ENCODE measurements around the gene RPL15. TPM values are rescaled to one million over a fixed set of nuclear protein-coding genes. Genes with fewer than 3 reads are reported as not detected.
"Not testable (repeated sequence)": the region's sequence is repeated elsewhere in the genome, so short reads cannot be mapped to it uniquely, and the experiment has no call there.

Gene RPL15
- total and polyA plus RNA-seq, 2 of the 13 experiments (the other 11 are each of a cell fraction or from before 2014, with no cell fraction given), result 1,297 to 3,693 TPM

GRCh38 chr3:23880703-23881339 lies 36.1 kb upstream of the RPL15 start:
- H3K79me2 ChIP-seq (ENCODE audit: insufficient read depth, low read length), result peaks cover 5% of the 10 kb centered on the region
- ChIA-PET POLR2A (interaction anchor here (1.6 kb wide), 1 partner anchor 36 kb away, joined by 5 read pairs; the partner anchor contains the start of genes NKIRAS1 and RPL15), CTCF (ENCODE audit: low intra/inter-chr PET ratio, low total read pairs) (no interaction called here)
- ATAC-seq, result no peak
- H3K4me2 ChIP-seq (ENCODE audit: low read depth, low read length), result no peak overlapping the region
- H3K27me3 ChIP-seq (ENCODE audit: control insufficient read depth in 1 of 2, insufficient read depth in 2 of 2, low read length in 2 of 2), result no peaks in the 10 kb centered on the region
- 86% methylated on average over 4 of the region's 4 CpGs for WGBS (ENCODE audit: low lambda C conversion rate)
- no peak overlapping the region for H2AFZ ChIP-seq (ENCODE audit: low read length)
- H3K9me3 ChIP-seq (ENCODE audit: low read length), result no peaks in the 10 kb centered on the region
- no peak for DNase-seq (ENCODE audit: low spot score)
- TF ChIP-seq ZNF335 (CRISPR knock-in tag; IDR thresholded peaks at IDR 0.05) (no peak), HNRNPUL1 (IDR thresholded peaks at IDR 0.05; ENCODE audit: low read depth, low read length) (no peak), XBP1 (CRISPR knock-in tag; IDR thresholded peaks at IDR 0.05) (no peak)
- BruUV-seq (replicated peaks), result no TSS peak
- no peaks in the 10 kb centered on the region; a peak in 3 of 5 replicates for H3K36me3 ChIP-seq (replicated peaks in 1 of 2; ENCODE audit: control insufficient read depth in 1 of 2, insufficient read depth in 2 of 2, low read length in 2 of 2)
- 0 out of 2 replicates have a peak, but pooled peaks cover 3% of the 10 kb centered on the region for H4K20me1 ChIP-seq (ENCODE audit: insufficient read depth, low read length)
- in situ Hi-C loops (cut with HindIII; ENCODE audit: extremely low pct_ligation_motif_present, low pct_unique_long_range_greater_than_20kb), result no loop called here
- FAIRE-seq, result no peak
- H3K4me3 ChIP-seq (replicated peaks in 1 of 3; ENCODE audit: insufficient read depth in 1 of 3, low read depth in 2 of 3, low read length in 3 of 3), result no peak overlapping the region
- intact Hi-C loops (cut with micrococcal nuclease; ENCODE audit: unreplicated experiment), result loop anchor here (10.0 kb wide), 1 partner anchor 114 kb away; no protein-coding TSS in a partner anchor
- H3K4me1 ChIP-seq (ENCODE audit: insufficient read depth, low read length), result no peaks in the 10 kb centered on the region
- no peak overlapping the region for H3K9ac ChIP-seq (ENCODE audit: insufficient read depth, low read depth, low read length)
- H3K27ac ChIP-seq (ENCODE audit: extremely low read length, insufficient read depth, low read length), result no peak overlapping the region

GRCh38 chr3:23881993-23882392 lies 34.9 kb upstream of the RPL15 start:
- in situ Hi-C loops (cut with HindIII; ENCODE audit: extremely low pct_ligation_motif_present, low pct_unique_long_range_greater_than_20kb); BruUV-seq (replicated peaks): not testable (repeated sequence)

More at GRCh38 chr3:23881993-23882392, 34.9 kb upstream of the RPL15 start:
- CTCF ChIA-PET (ENCODE audit: low intra/inter-chr PET ratio, low total read pairs); H3K4me2 ChIP-seq (ENCODE audit: low read depth, low read length); H2AFZ ChIP-seq (ENCODE audit: low read length); H3K27ac ChIP-seq (ENCODE audit: extremely low read length, insufficient read depth, low read length); H3K79me2 ChIP-seq (ENCODE audit: insufficient read depth, low read length); DNase-seq (ENCODE audit: low spot score); H3K4me1 ChIP-seq (ENCODE audit: insufficient read depth, low read length); H3K27me3 ChIP-seq (ENCODE audit: control insufficient read depth in 1 of 2, insufficient read depth in 2 of 2, low read length in 2 of 2); ATAC-seq; H3K9ac ChIP-seq (ENCODE audit: insufficient read depth, low read depth, low read length); FAIRE-seq; H4K20me1 ChIP-seq (ENCODE audit: insufficient read depth, low read length); H3K4me3 ChIP-seq (replicated peaks in 1 of 3; ENCODE audit: insufficient read depth in 1 of 3, low read depth in 2 of 3, low read length in 3 of 3); H3K9me3 ChIP-seq (ENCODE audit: low read length); H3K36me3 ChIP-seq (replicated peaks in 1 of 2; ENCODE audit: control insufficient read depth in 1 of 2, insufficient read depth in 2 of 2, low read length in 2 of 2): not testable (repeated sequence)
- POLR2A ChIA-PET, result interaction anchor here (1.6 kb wide), 1 partner anchor 35 kb away, joined by 5 read pairs; the partner anchor contains the start of genes NKIRAS1 and RPL15
- peak; percentile 44 for TF ChIP-seq NFYB (CRISPR knock-in tag; IDR thresholded peaks at IDR 0.05)
- intact Hi-C loops (cut with micrococcal nuclease; ENCODE audit: unreplicated experiment), result loop anchor here (10.0 kb wide), 1 partner anchor 113 kb away; no protein-coding TSS in a partner anchor
- 92% methylated on average over 4 of the region's 4 CpGs for WGBS (ENCODE audit: low lambda C conversion rate)
